Renal cortex interstitium (tissue), 11 donors: ENCODE results near the gene PJA2. TPM values are rescaled to one million over a fixed set of nuclear protein-coding genes. Genes with fewer than 3 reads are reported as not detected.

Experiments
- DNase-seq, 11 donors: peaks; one replicate each; pipeline ENCODE4 v3.0.0-alpha.2; 2013; ENCODE audit warnings: low read depth in 9 of 11, low spot score in 4 of 11; ENCODE audit errors: extremely low read depth in 1 of 11
- polyA plus RNA-seq, 3 donors: library from polyadenylated mRNA; unstranded; fragments of 120-200 nt; gene quantifications; one replicate each; pipeline ENCODE4 v1.2.1, GENCODE V29; 2013; ENCODE audit not compliant: insufficient read length in 3 of 3

The PJA2 gene
- polyA plus RNA-seq, 3 donors, result 125 to 136 (median 127) TPM

- peak in 1 of 11 donors; percentile 21 for DNase-seq
Measured at GRCh38 chr5:109413458-109413857, 3.7 kb upstream of the PJA2 start.

GRCh38 chr5:109412981-109413402, 3.2 kb upstream of the PJA2 start:
- no peak for DNase-seq

GRCh38 chr5:109411627-109412026, 1.9 kb upstream of the PJA2 start:
- no peak for DNase-seq

- no peak for DNase-seq
Measured at GRCh38 chr5:109411149-109411514, 1.4 kb upstream of the PJA2 start.

GRCh38 chr5:109410389-109411148, 795 bp upstream of the PJA2 start:
- DNase-seq, result peak in 8 of 11 donors; percentile 40 to 82 (median 69)

GRCh38 chr5:109408991-109409843, 557 bp downstream of the PJA2 start:
- peak; percentile 31 to 69 (median 46) for DNase-seq

GRCh38 chr5:109407913-109408312, 1.9 kb downstream of the PJA2 start:
- no peak for DNase-seq

GRCh38 chr5:109406719-109407118, 3.1 kb downstream of the PJA2 start:
- no peak for DNase-seq

- DNase-seq, result no peak
Measured at GRCh38 chr5:109404428-109404960, 5.3 kb downstream of the PJA2 start.

- no peak for DNase-seq
Measured at GRCh38 chr5:109403469-109403868, 6.3 kb downstream of the PJA2 start.

GRCh38 chr5:109399092-109399759, 10.5 kb downstream of the PJA2 start:
- no peak for DNase-seq

GRCh38 chr5:109396965-109397364, 12.8 kb downstream of the PJA2 start:
- no peak for DNase-seq

GRCh38 chr5:109394806-109395205, 15.0 kb downstream of the PJA2 start:
- DNase-seq, result no peak

- no peak for DNase-seq
Measured at GRCh38 chr5:109390188-109390587, 19.6 kb downstream of the PJA2 start.

- no peak for DNase-seq
Measured at GRCh38 chr5:109388407-109388806, 21.4 kb downstream of the PJA2 start.

GRCh38 chr5:109387408-109387974, 22.3 kb downstream of the PJA2 start:
- no peak for DNase-seq

- no peak for DNase-seq
Measured at GRCh38 chr5:109378095-109378494, 31.7 kb downstream of the PJA2 start.

GRCh38 chr5:109374625-109375024, 35.1 kb downstream of the PJA2 start:
- no peak for DNase-seq

- no peak for DNase-seq
Measured at GRCh38 chr5:109373932-109374331, 35.8 kb downstream of the PJA2 start.
